Progenitor cell of endocrine pancreas (in vitro differentiated cells): ENCODE measurements around the gene RERE. TPM values are rescaled to one million over a fixed set of nuclear protein-coding genes. Genes with fewer than 3 reads are reported as not detected.

Source experiments
- DNase-seq: peaks from one replicate; pipeline ENCODE4 v3.0.0; 2021; ENCODE audit warnings: low spot score; ENCODE audit not compliant: unreplicated experiment
- H3K27ac Mint-ChIP-seq: 2 replicates; pipeline ENCODE4 v1.8.0; 2021; ENCODE audit warnings: mild to moderate bottlenecking, moderate library complexity, mixed read lengths
- H3K27me3 Mint-ChIP-seq: 2 replicates; pipeline ENCODE4 v1.8.0; 2021; ENCODE audit warnings: mixed read lengths
- H3K36me3 Mint-ChIP-seq: 2 replicates; pipeline ENCODE4 v1.8.0; 2022; ENCODE audit warnings: mixed read lengths; ENCODE audit not compliant: insufficient read depth
- H3K4me1 Mint-ChIP-seq: 2 replicates; pipeline ENCODE4 v1.8.0; 2021; ENCODE audit warnings: low read depth, mixed read lengths
- H3K4me3 Mint-ChIP-seq: 2 replicates; pipeline ENCODE4 v1.8.0; 2021; ENCODE audit warnings: low read depth, mild to moderate bottlenecking, moderate library complexity, mixed read lengths
- H3K9me3 Mint-ChIP-seq: 2 replicates; pipeline ENCODE4 v1.8.0; 2021; ENCODE audit warnings: low read depth, mixed read lengths
- total RNA-seq: library from RNA; stranded (reverse); gene quantifications from 2 replicates; pipeline ENCODE4 v1.2.1, GENCODE V29; 2021
- TF ChIP-seq, protein P1 (sequence below): fragments of 200-600 bp; sonication (generic); IDR thresholded peaks from one replicate; pipeline ENCODE4 v1.5.0; 2021; ENCODE audit warnings: antibody characterized with exemption, mild to moderate bottlenecking; ENCODE audit not compliant: unreplicated experiment

The RERE gene
- total RNA-seq, 1 donor from 2014 or later, result 329 TPM

DNA sequence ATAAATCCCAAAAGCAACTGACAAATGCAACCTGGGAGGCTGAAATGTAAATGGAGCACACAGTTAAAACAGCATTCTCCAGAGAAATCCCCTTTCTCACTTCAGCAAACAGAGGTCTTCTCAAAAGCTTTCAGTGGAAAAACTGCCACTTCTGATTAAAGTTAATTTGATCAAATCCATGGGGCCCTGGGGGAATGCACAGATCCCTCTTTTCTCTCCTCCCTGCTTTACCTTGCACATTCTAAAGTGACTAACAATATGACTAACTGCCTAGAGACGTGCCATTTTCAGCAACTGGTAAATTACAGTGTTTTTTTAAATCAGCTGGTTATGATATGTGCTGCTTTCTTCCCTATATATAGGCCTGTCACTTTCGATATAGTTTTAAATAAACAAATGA is 142.5 kb downstream of the RERE start:
- H3K4me1 Mint-ChIP-seq, result peaks cover 67% of the 10 kb centered on the region
- no peak for DNase-seq
- TF ChIP-seq, protein P1, sequence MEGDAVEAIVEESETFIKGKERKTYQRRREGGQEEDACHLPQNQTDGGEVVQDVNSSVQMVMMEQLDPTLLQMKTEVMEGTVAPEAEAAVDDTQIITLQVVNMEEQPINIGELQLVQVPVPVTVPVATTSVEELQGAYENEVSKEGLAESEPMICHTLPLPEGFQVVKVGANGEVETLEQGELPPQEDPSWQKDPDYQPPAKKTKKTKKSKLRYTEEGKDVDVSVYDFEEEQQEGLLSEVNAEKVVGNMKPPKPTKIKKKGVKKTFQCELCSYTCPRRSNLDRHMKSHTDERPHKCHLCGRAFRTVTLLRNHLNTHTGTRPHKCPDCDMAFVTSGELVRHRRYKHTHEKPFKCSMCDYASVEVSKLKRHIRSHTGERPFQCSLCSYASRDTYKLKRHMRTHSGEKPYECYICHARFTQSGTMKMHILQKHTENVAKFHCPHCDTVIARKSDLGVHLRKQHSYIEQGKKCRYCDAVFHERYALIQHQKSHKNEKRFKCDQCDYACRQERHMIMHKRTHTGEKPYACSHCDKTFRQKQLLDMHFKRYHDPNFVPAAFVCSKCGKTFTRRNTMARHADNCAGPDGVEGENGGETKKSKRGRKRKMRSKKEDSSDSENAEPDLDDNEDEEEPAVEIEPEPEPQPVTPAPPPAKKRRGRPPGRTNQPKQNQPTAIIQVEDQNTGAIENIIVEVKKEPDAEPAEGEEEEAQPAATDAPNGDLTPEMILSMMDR, result no peak
- peak overlapping the region; percentile 25 for H3K4me3 Mint-ChIP-seq
- no peaks in the 10 kb centered on the region for H3K9me3 Mint-ChIP-seq
- H3K27ac Mint-ChIP-seq, result peak overlapping the region; percentile 79
- no peaks in the 10 kb centered on the region for H3K27me3 Mint-ChIP-seq
- H3K36me3 Mint-ChIP-seq, result peaks cover 5% of the 10 kb centered on the region

DNA sequence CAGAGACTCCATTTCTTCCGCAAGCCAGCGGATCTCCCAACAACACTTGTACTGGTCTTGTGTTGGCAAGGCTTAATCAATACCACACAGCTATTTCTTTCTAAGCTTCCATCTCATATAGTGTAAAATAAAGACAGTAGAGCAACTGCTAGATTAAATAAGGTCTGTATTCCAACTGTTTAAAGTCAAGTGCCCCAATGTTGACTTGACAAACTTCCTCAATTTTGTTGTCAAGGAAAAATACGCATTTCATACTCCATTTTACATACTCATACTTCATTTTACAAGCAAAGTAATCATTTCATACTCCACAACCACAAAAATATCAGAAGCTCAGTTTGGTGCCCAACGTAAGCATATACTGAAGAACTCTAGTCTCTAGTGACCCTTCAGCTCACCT is 143.0 kb downstream of the RERE start:
- TF ChIP-seq, protein P1, result no peak
- Mint-ChIP-seq H3K36me3 (peaks cover 5% of the 10 kb centered on the region), H3K27ac (peak overlapping the region; percentile 79), H3K4me3 (peak overlapping the region; percentile 25), H3K27me3 (no peaks in the 10 kb centered on the region), H3K9me3 (no peaks in the 10 kb centered on the region), H3K4me1 (peaks cover 71% of the 10 kb centered on the region)
- DNase-seq, result no peak

DNA sequence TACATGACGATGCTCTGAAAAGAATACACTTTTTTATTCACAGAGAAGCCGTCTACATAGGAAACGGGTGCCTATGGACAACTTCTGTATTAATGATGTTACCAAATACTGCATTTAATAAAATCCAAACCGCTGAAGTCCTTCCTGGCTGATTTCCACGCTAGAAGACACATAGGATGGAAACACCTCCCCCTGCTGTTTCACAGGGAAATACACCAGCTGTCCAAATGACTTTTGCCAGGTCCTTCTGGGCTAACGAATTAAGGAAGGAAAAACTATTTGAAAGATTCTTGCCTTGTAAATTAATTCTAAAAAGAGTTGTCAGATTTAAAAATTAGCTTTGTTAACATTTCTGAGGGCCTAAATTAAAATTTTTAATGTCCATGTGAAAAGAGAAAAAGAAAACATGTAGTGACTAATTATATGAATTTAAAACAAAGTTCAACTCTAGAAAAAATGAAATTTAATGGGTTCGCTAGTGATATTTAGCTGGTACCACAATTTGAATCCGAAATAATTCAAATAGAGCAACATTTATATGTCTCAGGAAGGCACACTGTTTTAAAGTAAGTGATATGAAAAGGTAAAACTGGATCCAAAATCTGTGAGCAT is 146.0 kb downstream of the RERE start:
- no peak overlapping the region for H3K4me3 Mint-ChIP-seq
- peak overlapping the region; percentile 54 for H3K27ac Mint-ChIP-seq
- TF ChIP-seq, protein P1, result peak; percentile 77
- H3K36me3 Mint-ChIP-seq, result peaks cover 2% of the 10 kb centered on the region
- H3K4me1 Mint-ChIP-seq, result peaks cover 72% of the 10 kb centered on the region
- H3K27me3 Mint-ChIP-seq, result no peaks in the 10 kb centered on the region
- no peak for DNase-seq
- H3K9me3 Mint-ChIP-seq, result no peaks in the 10 kb centered on the region

DNA sequence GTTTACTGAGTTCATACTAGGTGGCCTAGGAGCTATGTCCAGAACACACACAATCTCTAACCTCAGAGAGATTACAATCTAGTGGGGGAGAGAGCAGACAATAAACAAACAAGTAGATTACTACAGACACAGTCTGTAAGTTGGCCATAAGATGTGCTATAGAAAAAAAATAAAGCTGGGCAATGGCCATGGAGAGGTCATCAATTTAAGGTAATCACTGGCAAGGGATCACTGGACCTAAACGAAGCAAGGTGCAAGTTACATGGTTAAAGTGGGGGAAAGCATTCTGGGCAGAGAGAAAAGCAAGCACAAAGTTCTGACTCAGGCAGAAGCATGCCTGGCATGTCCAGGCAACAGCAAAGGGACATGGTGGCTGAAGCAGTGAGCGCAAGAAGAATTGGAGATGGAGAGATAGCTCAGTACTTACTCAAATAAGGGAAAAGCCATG is 147.0 kb downstream of the RERE start:
- TF ChIP-seq, protein P1, result no peak
- Mint-ChIP-seq H3K27ac (peak overlapping the region; percentile 54), H3K4me1 (peaks cover 67% of the 10 kb centered on the region)

DNA sequence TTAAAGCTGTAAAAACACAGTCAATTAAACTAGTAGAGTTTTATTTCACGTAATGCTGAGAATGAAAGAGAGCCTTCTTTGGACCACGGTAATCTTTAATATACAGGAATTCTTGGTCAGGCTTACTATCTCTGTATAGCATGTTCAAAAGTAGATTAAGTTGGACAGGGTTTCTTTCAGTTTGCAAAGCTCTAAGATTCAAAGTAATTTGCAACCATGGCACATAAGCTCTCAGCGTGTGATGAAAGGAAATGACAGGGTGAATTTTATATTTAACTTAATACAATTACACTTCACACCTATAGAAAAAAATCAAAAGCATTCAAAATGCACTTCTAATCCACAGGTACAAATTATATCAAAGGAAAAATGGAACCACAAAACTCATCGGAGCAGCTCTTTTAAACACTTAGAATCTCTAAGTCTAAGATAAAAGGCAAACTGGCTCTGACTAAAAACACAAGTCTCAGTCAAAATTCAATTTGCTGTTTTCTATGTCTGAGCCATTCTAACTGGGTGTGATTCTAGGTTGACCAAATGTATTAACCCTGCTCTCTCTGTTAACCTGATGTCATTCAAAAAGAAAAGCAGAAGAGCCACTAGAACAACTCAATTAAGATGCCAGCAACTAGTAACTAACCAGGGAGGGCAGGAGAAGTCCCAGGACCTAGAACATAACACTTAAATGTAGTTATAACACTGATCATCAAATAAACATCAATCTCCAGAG is 147.7 kb downstream of the RERE start:
- Mint-ChIP-seq H3K36me3 (peaks cover 2% of the 10 kb centered on the region), H3K27me3 (no peaks in the 10 kb centered on the region), H3K9me3 (no peaks in the 10 kb centered on the region), H3K27ac (peak overlapping the region; percentile 54), H3K4me1 (peaks cover 63% of the 10 kb centered on the region), H3K4me3 (no peak overlapping the region)
- DNase-seq, result no peak
- TF ChIP-seq, protein P1, result no peak

More for the DNA sequence above, 147.0 kb downstream of the RERE start:
- Mint-ChIP-seq H3K4me3 (no peak overlapping the region), H3K36me3 (peaks cover 2% of the 10 kb centered on the region), H3K9me3 (no peaks in the 10 kb centered on the region), H3K27me3 (no peaks in the 10 kb centered on the region)
- DNase-seq, result no peak
